ENCODE results near the gene AMIGO2.
A peak's percentile ranks its signal among the peaks of the same experiment; 100 is the strongest.
"Not testable (repeated sequence)": the region's sequence is repeated elsewhere in the genome, so short reads cannot be mapped to it uniquely, and the experiment has no call there.

Gene AMIGO2

DNA sequence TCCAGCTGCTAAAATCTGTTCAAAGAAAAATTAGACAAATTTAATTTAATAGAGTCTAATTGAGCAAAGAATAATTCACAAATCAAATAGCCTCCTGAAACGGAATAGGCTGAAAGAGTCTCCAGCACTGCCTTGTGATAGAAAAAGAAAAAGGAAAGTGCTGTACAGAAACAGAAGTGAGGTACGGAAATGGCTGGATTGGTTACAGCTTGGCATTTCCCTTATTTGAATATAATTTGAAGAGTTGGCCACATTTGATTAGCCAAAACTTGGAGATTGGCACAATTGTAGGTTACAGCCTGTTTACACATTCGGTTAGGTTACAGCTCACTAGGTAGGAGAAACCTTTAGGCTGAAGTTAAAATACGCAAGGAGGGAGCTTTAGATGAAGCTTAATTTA, 25.1 kb downstream of the AMIGO2 start:
- DNase-seq, result no peak

DNA sequence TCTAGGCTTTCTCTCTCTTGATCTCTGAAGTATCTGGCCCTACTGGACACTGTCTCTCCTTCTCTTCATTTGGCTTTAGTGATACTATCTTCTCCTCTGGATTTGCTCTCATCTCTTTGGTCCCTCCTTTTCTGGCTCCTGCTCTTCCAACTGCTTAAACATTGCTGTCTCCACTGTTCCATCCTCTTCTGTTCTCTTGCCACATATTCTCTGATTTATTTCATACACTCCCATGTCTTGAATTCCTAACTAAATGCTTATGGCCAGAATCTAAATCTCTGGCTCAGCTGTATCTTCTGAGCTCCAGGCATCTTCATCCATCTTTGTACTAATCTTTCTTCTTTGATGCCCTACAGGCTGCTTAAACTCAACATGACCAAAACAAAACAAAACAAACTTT, 25.8 kb downstream of the AMIGO2 start:
- no peak for DNase-seq
- in situ Hi-C loops (cut with HindIII; ENCODE audit: low pct_ligation_motif_present, low pct_unique_long_range_greater_than_20kb, low sequenced_read_pairs), result no loop called here

More for the DNA sequence above, 25.1 kb downstream of the AMIGO2 start:
- in situ Hi-C loops (cut with HindIII; ENCODE audit: low pct_ligation_motif_present, low pct_unique_long_range_greater_than_20kb, low sequenced_read_pairs), result no loop called here

DNA sequence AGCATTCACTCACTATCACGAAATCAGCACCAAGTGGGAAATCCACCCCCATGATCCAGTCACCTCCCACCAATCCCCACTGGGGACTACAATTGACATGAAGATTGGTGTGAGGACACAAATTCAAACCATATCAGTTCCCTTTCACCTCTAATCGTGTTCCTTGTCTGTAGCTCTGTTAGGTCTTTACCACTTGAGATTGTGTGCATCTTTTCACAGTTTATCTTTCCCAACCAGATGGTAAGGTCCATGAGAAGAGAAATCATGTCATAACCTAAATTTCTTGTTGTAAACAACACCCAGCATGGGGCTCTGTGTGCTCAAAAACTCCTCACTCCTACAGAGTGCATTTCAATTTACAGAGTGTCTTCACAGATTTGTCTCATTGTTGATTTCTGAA, 27.5 kb downstream of the AMIGO2 start:
- in situ Hi-C loops (cut with HindIII; ENCODE audit: low pct_ligation_motif_present, low pct_unique_long_range_greater_than_20kb, low sequenced_read_pairs), result no loop called here
- no peak for DNase-seq

DNA sequence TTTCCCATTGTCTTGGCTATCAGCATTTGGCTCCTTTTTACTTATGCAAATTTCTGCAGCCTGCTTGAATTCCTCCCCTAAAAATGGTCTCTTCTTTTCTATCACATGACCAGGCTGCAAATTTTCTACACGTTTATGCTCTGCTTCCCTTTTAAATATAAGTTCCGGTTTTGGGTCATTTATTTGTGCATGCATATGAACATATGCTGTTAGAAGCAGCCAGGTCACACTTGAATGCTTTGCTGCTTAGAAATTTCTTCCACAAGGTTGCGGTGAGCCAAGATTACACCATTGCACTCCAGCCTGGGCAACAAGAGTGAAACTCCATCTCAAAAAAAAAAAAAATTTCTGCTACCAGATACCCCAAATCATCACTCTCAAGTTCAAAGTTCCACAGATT, 28.5 kb downstream of the AMIGO2 start:
- in situ Hi-C loops (cut with HindIII; ENCODE audit: low pct_ligation_motif_present, low pct_unique_long_range_greater_than_20kb, low sequenced_read_pairs); DNase-seq: not testable (repeated sequence)

DNA sequence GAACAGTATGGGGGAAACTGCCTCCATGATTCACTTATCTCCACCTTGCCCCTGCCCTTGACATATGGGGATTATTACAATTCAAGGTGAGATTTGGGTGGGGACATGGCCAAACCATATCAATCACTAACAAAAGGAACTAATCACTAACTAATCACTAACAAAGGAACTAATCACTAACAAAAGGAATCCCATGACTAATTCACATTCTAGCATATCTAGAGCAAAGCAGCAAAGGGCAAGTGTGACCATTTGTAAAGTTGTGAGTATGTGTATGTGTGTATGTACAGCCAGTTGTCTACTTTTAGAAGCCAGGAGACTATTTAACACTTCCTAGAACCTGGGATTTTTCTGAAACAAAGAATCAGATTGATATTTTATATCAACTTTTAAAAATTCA, 31.2 kb downstream of the AMIGO2 start:
- in situ Hi-C loops (cut with HindIII; ENCODE audit: low pct_ligation_motif_present, low pct_unique_long_range_greater_than_20kb, low sequenced_read_pairs), result loop anchor here (25.0 kb wide), 1 partner anchor 639 kb away; no protein-coding TSS in a partner anchor
- no peak for DNase-seq

DNA sequence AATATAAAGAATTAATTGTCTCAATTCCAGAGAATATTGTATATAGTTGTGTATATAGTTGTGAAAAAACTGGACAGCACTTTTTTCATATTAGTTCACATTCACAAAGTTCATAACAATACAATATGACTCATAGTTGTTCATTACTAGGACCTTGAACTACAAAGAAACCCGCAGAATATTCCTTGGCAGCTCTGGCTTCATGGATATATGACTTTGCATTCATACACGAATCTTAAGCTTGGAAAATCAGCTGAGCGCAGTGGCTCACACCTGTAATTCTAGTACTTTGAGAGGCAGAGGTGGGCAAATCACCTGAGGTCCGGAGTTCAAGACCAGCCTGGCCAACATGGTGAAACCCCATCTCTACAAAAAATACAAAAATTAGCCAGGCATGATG, 38.4 kb downstream of the AMIGO2 start:
- in situ Hi-C loops (cut with HindIII; ENCODE audit: low pct_ligation_motif_present, low pct_unique_long_range_greater_than_20kb, low sequenced_read_pairs), result loop anchor here (25.0 kb wide), 1 partner anchor 646 kb away; no protein-coding TSS in a partner anchor

DNA sequence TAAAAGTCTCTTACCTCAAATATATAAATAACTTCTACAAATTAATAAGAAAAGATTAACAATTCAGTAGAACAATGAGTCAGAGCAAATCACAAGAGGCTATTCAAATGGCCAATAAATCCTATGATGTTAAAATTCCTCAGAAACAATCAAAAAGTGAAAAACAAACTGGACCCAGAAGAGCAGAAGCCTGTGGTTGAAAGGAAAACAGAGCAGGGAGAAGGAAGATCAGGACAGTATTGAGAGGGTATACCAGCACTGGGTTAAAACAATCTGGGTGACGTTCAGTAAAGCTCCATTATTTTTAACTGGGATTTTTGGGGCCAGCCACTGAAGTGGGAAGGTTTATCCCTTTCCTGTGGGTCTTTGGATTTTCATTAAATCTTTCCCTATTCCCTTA, 40.0 kb downstream of the AMIGO2 start:
- no peak for DNase-seq
- in situ Hi-C loops (cut with HindIII; ENCODE audit: low pct_ligation_motif_present, low pct_unique_long_range_greater_than_20kb, low sequenced_read_pairs), result loop anchor here (25.0 kb wide), 1 partner anchor 648 kb away; no protein-coding TSS in a partner anchor

More for the DNA sequence above, 38.4 kb downstream of the AMIGO2 start:
- DNase-seq, result no peak

DNA sequence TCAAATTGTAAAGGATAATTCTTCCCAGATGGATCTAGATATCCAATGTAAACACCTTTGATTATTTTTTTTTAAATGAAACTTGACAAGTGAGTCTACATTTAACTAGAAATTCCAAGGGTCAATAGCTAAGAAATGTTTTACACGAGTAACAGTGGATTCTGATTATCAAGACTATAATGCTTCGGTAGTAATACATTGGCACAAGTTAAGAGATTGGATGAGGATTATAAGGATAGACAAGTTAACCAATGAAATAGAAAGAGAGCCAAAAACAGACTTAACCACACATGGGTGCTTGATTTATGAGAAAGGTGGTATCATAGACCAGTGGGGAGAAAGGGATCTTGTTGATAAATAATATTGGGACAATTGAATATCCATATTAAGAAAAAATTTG, 40.7 kb downstream of the AMIGO2 start:
- DNase-seq, result no peak
- in situ Hi-C loops (cut with HindIII; ENCODE audit: low pct_ligation_motif_present, low pct_unique_long_range_greater_than_20kb, low sequenced_read_pairs), result loop anchor here (25.0 kb wide), 1 partner anchor 648 kb away; no protein-coding TSS in a partner anchor

DNA sequence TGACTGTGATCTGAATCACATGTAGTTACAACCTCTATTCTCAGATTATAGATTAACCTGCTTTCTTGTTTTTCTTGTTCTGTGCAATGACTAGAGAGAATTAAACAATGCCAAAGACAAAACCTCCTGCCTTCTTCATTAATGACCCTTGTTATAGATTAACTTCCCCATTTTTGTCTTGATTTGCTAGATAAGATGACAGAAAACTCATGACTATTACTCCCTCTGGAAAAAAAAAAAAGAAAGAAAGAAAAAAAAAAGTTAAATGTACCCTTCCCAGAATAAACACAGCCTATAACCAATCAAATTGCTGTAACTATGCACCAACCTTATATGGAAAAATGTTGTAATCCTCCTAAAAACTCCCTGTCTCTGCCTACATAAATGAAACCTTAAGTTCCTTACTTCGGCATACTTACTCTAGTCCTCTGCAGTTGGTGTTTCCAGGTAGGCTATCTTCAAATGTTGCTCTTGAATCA, 41.5 kb downstream of the AMIGO2 start:
- in situ Hi-C loops (cut with HindIII; ENCODE audit: low pct_ligation_motif_present, low pct_unique_long_range_greater_than_20kb, low sequenced_read_pairs), result loop anchor here (25.0 kb wide), 1 partner anchor 649 kb away; no protein-coding TSS in a partner anchor
- peak; percentile 89 for DNase-seq

DNA sequence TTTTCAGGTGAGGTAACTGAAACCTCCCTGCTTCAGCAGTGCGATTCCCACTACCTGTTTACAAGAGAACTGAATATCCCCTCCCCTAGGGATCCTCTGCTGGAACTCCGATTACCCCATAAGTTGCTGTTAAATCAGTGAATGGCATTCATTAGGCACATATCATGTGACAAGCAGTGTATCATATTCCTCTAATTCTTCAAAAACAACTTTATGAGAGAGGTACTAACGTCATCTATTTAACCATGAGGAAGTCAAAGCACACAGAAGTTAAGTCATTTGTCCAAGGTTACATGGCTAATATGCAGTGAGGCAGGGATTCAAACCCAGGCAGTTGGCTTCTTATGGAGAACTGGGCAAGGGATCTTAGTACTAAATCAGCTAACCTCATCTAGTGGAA, 44.3 kb downstream of the AMIGO2 start:
- no peak for DNase-seq
- in situ Hi-C loops (cut with HindIII; ENCODE audit: low pct_ligation_motif_present, low pct_unique_long_range_greater_than_20kb, low sequenced_read_pairs), result loop anchor here (25.0 kb wide), 1 partner anchor 652 kb away; no protein-coding TSS in a partner anchor

DNA sequence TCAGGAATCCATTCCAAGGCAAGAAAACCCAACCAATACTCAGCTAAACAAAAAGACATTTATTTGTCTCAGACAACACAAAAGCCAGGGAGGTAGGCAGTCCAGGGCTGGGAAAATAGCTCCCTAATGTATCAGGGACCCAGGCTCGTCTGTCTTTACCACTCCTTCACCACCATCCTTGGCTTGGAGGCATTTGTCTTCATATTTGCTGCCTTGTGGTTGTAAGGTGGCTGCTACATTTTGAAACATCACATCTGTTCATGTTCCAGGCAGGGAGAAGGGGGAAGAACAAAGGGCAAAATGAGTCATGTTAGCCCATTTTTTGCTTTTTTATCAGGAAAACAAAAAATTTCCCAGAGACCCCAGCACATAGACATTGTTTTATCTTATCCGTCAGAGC, 45.1 kb downstream of the AMIGO2 start:
- no peak for DNase-seq
- in situ Hi-C loops (cut with HindIII; ENCODE audit: low pct_ligation_motif_present, low pct_unique_long_range_greater_than_20kb, low sequenced_read_pairs), result loop anchor here (25.0 kb wide), 1 partner anchor 653 kb away; no protein-coding TSS in a partner anchor

DNA sequence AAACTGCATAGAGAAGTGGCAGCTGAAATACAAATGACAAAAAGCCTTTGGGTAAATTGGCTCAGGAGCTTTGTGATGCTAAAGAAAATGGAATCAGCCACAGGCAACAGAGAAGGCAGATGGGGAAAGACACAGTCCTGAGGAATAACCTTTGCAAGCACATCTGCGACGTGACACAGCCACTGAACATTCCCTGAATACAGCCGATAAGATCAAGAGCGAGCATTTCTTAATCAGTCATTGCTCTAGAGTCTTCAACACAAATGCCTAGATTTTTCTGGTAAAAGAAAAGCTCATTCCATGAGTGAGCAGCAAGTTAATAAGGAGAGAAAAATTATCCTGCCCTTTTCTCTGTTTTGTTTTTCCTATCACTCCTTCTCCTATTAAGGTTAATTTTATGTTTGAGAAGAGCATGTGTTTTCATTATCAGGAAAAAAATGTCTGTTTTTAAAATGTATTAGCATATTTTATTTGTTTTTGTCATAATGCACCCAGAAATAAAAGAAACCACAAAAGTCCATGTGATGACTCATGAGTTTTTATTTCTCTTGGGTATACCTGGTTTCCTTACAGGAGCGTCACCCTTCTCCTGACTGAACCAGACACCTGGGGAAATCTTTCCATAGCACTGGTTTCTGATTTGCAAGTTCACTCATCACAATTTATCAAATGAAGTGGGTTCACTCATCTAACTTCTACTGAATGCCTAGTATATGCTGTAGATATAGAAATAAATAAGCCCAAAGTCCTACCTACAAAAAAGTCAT, 45.8 kb downstream of the AMIGO2 start:
- no peak for DNase-seq

DNA sequence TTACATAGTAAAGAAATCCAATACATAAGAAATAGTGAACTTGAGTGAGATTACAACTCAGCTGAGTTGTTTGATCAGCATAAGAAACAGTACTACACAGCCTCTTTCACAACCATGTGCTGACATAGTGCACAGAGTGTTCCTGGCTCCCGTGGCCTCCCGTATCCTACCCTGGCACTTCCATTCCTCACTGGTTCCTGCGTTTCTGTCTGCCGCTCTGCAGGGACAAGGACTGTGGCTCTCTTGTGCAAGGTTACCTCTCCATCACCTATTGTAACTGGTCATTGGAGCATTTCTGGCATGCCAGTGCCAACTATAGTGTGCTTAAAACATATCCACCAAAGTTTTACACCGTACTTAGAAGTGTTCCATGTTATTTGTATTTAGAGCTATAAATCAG, 46.7 kb downstream of the AMIGO2 start:
- DNase-seq, result peak; percentile 25
- in situ Hi-C loops (cut with HindIII; ENCODE audit: low pct_ligation_motif_present, low pct_unique_long_range_greater_than_20kb, low sequenced_read_pairs), result loop anchor here (25.0 kb wide), 1 partner anchor 654 kb away; no protein-coding TSS in a partner anchor

More for the DNA sequence above, 45.8 kb downstream of the AMIGO2 start:
- in situ Hi-C loops (cut with HindIII; ENCODE audit: low pct_ligation_motif_present, low pct_unique_long_range_greater_than_20kb, low sequenced_read_pairs), result loop anchor here (25.0 kb wide), 1 partner anchor 653 kb away; no protein-coding TSS in a partner anchor

DNA sequence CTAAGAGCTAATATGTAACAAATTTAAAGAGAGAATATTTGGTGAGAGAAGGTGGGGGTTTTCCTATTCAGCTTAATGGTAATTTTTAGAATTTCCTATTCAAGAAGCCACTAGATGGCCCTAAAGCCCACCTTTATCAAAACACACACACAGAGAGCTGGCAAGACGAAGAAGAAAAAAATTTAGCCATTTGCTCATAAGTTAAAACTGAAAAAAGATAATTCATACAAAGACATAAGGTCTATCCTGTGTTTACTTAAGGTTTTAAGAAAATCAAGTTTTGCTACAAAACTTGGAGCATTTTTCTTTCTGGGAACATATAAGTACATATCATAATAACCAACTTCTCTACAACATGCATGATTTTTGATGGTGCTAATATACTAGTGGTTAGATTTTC, 47.1 kb downstream of the AMIGO2 start:
- in situ Hi-C loops (cut with HindIII; ENCODE audit: low pct_ligation_motif_present, low pct_unique_long_range_greater_than_20kb, low sequenced_read_pairs), result loop anchor here (25.0 kb wide), 1 partner anchor 655 kb away; no protein-coding TSS in a partner anchor
- DNase-seq, result peak; percentile 84

DNA sequence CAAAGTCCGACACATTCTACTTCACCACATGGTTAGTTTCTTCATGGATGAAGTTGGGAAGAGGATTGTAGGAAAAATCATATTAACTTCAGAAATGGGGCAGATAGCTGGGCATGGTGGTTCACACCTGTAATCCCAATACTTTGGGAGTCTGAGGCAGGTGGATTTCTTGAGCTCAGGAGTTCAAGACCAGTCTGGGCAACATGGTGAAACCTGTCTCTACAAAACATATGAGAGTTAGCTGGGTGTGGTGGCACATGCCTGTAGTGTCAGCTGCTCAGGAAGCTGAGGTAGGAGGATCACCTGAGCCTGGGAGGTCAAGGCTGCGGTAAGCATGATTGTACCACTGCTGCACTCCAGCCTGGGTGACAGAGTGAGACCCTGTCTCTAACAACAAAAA, 49.9 kb downstream of the AMIGO2 start:
- in situ Hi-C loops (cut with HindIII; ENCODE audit: low pct_ligation_motif_present, low pct_unique_long_range_greater_than_20kb, low sequenced_read_pairs), result loop anchor here (25.0 kb wide), 1 partner anchor 657 kb away; no protein-coding TSS in a partner anchor
- DNase-seq, result no peak

DNA sequence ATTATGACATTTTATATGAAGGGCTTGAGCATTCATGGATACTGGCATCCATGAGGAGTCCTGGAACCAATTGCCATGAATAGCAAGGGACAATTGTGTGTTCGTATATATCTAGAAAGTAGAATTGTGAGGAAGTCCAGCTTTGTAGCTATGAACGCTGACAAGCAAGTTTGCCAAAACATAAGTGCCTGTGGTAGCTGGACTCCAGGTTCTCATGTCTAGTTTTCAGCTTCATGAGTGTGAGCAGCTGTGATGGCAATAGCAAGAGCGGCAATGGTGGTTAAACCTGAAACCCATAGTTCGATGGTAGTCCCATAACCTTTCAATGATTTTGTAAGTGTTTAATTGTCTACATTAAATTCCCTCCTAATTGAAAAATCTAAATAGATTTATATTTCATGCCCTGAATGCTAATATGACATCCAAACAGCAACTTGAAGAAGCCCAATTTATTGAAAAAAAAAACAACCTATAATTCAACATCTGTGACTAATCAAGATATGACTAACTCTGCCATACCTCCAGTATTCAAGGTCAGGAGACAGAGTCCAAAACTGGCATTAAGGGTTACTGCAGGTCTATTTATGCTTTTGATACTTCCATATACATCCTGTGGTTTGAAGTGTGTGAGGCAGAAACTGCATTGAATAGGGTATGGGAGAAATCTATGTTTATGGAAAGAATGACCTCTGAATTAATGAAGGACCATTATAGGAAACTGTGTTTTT, 50.6 kb downstream of the AMIGO2 start:
- in situ Hi-C loops (cut with HindIII; ENCODE audit: low pct_ligation_motif_present, low pct_unique_long_range_greater_than_20kb, low sequenced_read_pairs), result loop anchor here (25.0 kb wide), 1 partner anchor 658 kb away; no protein-coding TSS in a partner anchor

DNA sequence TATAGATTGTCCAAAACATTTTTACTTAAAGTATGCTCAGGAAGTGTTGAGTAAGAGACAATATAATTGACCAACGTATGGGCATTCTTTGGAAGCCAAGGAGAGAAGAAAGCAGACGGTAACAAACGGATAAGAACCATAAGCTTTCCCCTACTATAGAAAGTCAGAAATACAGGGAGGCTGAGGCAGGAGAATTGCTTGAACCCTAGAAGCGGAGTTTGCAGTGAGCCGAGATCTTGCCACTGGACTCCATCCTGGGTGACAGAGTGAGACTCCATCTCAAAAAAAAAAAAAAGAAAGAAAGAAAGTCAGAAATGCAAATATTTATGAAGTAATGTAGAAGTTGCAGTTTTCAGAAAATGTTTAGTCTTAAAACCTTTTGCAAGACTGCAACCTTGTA, 51.6 kb downstream of the AMIGO2 start:
- in situ Hi-C loops (cut with HindIII; ENCODE audit: low pct_ligation_motif_present, low pct_unique_long_range_greater_than_20kb, low sequenced_read_pairs), result loop anchor here (25.0 kb wide), 1 partner anchor 659 kb away; no protein-coding TSS in a partner anchor
- DNase-seq, result no peak

More for the DNA sequence above, 50.6 kb downstream of the AMIGO2 start:
- no peak for DNase-seq
